ENCODE measurements around the gene RAB3GAP1.
A peak's percentile ranks its signal among the peaks of the same experiment; 100 is the strongest.
"Not testable (repeated sequence)": the region's sequence is repeated elsewhere in the genome, so short reads cannot be mapped to it uniquely, and the experiment has no call there.

Gene RAB3GAP1

DNA sequence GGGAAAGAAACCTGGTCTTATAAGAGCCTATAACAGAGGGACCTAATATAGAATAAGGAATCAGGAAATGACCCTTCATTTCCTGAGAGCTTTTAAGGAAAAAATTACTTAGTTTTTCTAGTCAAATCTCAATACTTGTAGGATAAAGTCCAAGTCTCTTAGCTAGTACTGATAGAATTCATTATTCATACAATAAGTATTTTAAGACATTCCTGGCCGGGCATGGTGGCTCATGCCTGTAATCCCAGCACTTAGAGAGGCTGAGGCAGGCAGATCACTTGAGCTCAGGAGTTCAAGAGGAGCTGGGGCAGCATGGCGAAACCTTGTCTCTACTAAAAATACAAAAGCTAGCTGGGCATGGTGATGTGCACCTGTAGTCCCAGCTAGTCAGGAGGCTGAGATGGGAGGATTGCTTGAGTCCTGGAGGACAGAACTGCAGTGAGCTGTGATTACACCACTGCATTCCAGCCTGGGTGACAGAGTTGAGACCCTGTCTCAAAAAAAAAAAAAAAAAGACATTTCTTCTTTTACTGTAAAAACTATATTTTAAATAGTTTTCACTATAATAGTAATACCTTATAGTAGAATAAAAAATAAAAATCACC, 3.2 kb downstream of the RAB3GAP1 start:
- DNase-seq: no peak

GRCh38 chr2:135056790-135057189, 4.7 kb downstream of the RAB3GAP1 start:
- DNase-seq: peak; percentile 80

- no peak for DNase-seq
Measured at GRCh38 chr2:135059577-135059976, 7.5 kb downstream of the RAB3GAP1 start.

DNA sequence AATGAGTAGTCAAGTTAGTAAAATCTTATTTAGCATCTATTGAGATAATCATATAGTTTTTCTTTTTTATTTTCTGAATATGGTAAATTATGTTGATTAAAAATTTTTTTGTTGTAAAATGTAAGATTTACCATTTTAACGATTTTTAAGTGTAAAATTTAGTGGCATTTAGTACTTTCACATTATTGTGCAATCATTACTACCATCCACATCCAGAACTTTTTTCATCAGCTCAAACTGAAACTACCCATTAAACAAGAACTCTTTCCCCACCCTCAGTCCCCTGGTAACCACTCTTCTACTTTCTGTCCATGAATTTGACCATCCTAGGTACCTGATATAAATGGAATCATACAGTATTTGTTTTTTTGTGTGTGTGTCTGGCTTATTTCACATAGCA, 11.1 kb downstream of the RAB3GAP1 start:
- DNase-seq: peak; percentile 33

- DNase-seq: no peak
Measured at GRCh38 chr2:135064149-135064548, 12.1 kb downstream of the RAB3GAP1 start.

GRCh38 chr2:135066710-135067109, 14.6 kb downstream of the RAB3GAP1 start:
- no peak for DNase-seq

- peak; percentile 45 for DNase-seq
Measured at GRCh38 chr2:135072125-135072997, 20.3 kb downstream of the RAB3GAP1 start.

DNA sequence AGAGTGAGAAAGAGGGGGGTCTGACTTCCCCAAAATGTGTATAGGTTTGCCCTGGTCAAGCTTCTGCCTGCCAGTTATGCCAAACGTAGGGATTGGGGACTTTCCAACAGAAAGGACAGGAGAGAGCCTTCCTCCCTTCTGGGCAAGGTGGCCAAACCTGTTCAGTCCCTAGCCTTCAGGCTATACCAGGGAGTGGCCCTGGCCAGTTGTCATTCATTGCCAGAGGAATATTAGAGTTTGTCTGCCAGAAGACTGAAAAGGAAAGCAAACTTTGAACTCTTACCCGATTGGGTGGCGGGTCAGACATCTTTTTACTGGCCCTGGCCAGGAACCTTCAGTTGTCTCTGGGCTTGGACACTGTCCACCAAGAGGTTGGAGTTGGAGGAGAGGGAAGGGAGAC, 22.1 kb downstream of the RAB3GAP1 start:
- DNase-seq: no peak

DNA sequence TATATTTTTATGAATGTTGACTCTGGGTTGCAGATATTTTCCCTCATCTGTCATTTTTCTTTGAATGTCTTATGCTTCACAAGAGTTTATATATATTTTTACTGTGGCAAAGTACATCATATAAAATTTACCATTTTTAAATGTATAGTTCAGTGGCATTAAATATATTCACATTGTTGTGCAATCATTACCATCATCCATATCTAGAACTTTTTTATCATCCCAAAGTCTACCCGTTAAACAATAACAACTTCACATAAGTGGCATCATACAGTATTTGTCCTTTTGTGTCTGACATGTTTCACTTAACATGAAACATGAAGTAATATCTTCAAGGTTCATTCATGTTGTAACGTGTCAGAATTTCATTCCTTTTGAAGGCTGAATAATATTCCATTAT, 24.5 kb downstream of the RAB3GAP1 start:
- DNase-seq: no peak

- DNase-seq: no peak
Measured at GRCh38 chr2:135078417-135078816, 26.3 kb downstream of the RAB3GAP1 start.

- no peak for DNase-seq
Measured at GRCh38 chr2:135086222-135086621, 34.1 kb downstream of the RAB3GAP1 start.

DNA sequence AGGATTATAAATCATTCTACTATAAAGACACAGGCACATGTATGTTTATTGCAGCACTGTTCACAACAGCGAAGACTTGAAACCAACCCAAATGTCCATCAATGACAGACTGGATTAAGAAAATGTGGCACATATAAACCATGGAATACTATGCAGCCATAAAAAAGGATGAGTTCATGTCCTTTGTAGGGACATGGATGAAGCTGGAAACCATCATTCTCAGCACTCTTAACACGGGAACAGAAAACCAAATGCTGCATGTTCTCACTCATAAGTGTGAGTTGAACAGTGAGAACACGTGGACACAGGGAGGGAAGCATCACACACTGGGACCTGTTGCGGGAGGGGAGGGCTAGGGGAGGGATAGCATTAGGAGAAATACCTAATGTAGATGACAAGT, 37.5 kb downstream of the RAB3GAP1 start:
- DNase-seq: not testable (repeated sequence)

DNA sequence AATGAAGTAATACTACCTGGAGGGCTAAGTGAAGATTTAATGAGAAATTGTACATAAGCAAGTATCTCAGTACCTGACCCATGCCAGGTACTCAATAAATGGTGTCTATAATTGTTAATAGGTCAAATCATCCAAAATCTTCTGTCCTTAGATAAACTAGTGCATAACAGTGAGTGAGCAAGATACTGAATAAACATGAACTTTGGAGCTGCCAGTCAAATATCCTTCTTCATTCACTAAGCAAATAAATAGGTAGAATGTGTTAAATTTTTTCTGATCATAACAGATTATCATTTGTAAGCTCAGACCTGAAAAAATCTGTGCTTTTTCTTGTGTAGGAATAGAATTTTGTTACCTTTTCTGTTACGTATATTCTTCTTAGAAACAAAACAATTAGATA, 39.6 kb downstream of the RAB3GAP1 start:
- no peak for DNase-seq

DNA sequence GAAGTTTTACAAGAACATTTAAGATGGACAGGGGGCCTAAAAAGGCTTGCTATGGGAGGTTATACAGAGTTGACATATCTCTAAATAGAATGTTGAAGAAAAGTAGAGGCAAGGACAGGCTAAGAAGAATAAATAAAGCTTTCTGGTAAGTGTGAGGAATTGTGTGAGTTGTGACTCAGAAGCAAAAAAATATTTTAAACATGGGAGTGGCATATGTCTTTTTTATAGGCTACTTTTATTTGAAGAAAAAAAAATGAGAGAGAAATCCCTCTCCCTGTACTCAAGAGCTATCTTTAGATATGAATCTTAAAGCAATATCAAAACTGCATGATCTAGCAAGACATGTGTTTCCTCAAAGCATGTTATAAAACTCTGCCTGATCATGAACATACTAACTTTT, 41.1 kb downstream of the RAB3GAP1 start:
- DNase-seq: no peak

- no peak for DNase-seq
Measured at GRCh38 chr2:135093670-135094330, 41.7 kb downstream of the RAB3GAP1 start.

DNA sequence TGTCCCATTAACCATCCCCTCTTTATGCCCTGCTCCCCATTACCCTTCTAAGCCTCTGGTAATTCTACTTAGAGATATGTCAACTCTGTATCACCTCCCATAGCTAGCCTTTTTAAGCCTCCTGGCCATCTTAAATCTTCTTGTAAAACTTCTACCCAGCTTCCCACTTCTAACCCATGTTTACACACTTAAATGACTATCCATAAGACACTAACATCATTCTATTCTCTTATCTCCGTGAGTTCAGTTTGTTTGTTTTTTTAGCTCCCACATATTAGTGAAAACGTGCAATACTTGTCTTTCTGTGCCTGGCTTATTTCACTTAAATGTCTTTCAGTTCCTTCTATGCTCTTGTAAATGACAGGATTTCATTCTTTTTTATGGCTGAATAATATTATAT, 42.4 kb downstream of the RAB3GAP1 start:
- DNase-seq: no peak

- no peak for DNase-seq
Measured at GRCh38 chr2:135095591-135095990, 43.5 kb downstream of the RAB3GAP1 start.

- DNase-seq: no peak
Measured at GRCh38 chr2:135096665-135097446, 44.8 kb downstream of the RAB3GAP1 start.

- no peak for DNase-seq
Measured at GRCh38 chr2:135097532-135098231, 45.6 kb downstream of the RAB3GAP1 start.

DNA sequence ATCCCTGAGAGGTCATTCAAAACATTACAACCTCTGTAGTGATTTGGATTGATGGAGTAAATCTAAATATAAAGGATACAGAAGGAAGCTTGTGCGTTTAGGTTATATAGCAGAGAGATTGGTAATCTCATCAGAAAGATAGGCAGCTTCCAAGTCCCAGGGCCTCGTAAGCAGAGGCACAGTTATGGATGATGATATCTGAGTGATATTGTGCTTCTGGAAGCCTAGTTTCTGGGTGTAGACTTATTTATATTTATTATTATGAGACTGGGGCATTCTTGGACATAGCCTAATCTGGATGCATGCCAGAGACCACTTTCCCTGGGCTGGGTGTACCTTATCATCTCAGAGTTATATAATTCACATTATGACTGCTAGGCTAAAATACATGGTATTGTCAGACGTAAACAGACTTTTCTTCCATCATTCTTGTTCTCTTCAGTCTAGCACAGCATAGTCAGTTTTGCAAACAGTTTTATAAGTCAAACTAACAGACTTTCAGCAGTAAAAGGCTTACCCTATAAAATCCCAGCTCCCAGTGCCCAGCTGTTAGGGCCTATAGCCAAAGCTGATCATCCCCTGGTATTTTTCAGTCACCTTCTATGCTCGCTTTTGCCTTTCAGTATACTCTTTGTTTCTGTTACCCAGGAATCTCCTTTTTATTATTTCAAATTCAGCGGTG, 47.9 kb downstream of the RAB3GAP1 start:
- DNase-seq: no peak

DNA sequence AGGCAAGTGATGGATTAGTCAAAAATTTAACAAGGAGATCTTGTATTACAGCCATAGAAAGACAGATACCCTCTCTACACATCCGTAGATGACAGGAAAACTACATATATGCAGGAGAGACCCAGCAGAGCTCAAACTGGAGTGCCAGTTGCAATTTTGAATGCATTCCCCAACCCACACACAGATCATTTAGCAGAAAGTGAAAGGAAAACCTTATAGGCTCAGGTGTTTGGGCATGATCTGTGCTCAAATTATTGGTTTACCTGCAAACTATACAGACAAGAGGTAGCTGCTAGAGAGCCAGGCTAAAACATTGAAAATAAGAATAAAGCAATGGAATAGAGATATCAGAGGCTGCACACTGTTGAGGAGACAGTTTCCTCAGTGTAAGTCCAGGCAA, 51.8 kb downstream of the RAB3GAP1 start:
- DNase-seq: no peak

Data from OCI-M1 (cell line).